PC-3 (cell line): ENCODE measurements around the gene KRTAP4-16. TPM values are rescaled to one million over a fixed set of nuclear protein-coding genes. Genes with fewer than 3 reads are reported as not detected.

ENCODE experiments used
- ATAC-seq: fragments of 200-7000 bp; cut with Tn5 transposase; 2 replicates; pipeline ENCODE4 v1.9.1; 2020; ENCODE audit warnings: mild to moderate bottlenecking, moderate library complexity
- BruUV-seq: library from RNA; stranded (reverse); fragments of 400-500 nt; replicated peaks from 2 replicates; lab custom pipeline; 2021; lab: Mats Ljungman, UMichigan
- CTCF ChIA-PET: fragments of 300-600 bp; sonication (Branson Sonifier 250); formaldehyde crosslinking; loops from one replicate; lab custom pipeline; 2022; ENCODE audit warnings: antibody characterized with exemption; lab: Charles Lee
- POLR2A ChIA-PET: fragments of 300-600 bp; sonication (Branson Sonifier 250); formaldehyde crosslinking; loops from one replicate; lab custom pipeline; 2022; ENCODE audit warnings: antibody characterized with exemption; ENCODE audit not compliant: unreplicated experiment; lab: Charles Lee
- DNase-seq: peaks from one replicate; pipeline ENCODE4 v3.0.0-alpha.2; 2015
- H2AFZ ChIP-seq: fragments of 300-600 bp; sonication (generic); 2 replicates; pipeline ENCODE4 v1.6.0; 2016; ENCODE audit warnings: antibody characterized with exemption, low read length
- H3F3A ChIP-seq: fragments of 300-600 bp; sonication (generic); one replicate; pipeline ENCODE4 v1.6.0; 2017; ENCODE audit warnings: antibody characterized with exemption, low read length, control low read depth, mild to moderate bottlenecking; ENCODE audit not compliant: unreplicated experiment
- H3K27ac ChIP-seq: fragments of 300-600 bp; sonication (generic); 2 replicates; pipeline ENCODE4 v1.5.1; 2016; ENCODE audit warnings: mild to moderate bottlenecking, low read length
- H3K27me3 ChIP-seq: fragments of 300-600 bp; sonication (generic); 2 replicates; pipeline ENCODE4 v1.6.1; 2016; ENCODE audit warnings: low read length, mixed read lengths
- H3K36me3 ChIP-seq: fragments of 300-600 bp; sonication (generic); 2 replicates; pipeline ENCODE4 v1.6.1; 2016; ENCODE audit warnings: low read depth, mixed run types, low read length, mixed read lengths
- H3K4me1 ChIP-seq: fragments of 300-600 bp; sonication (generic); 2 replicates; pipeline ENCODE4 v1.5.1; 2016; ENCODE audit warnings: low read length; ENCODE audit not compliant: insufficient read depth
- H3K4me2 ChIP-seq: fragments of 300-600 bp; sonication (generic); 2 replicates; pipeline ENCODE4 v1.6.0; 2016; ENCODE audit warnings: low read length
- H3K4me3 ChIP-seq: fragments of 300-600 bp; sonication (generic); 2 replicates; pipeline ENCODE4 v1.5.1; 2016; ENCODE audit warnings: mild to moderate bottlenecking, low read length, mixed read lengths
- H3K79me2 ChIP-seq: fragments of 300-600 bp; sonication (generic); 2 replicates; pipeline ENCODE4 v1.6.1; 2017; ENCODE audit warnings: low read length, mixed read lengths
- H3K9ac ChIP-seq: fragments of 300-600 bp; sonication (generic); 2 replicates; pipeline ENCODE4 v1.6.0; 2016; ENCODE audit warnings: mild to moderate bottlenecking, low read length
- H3K9me2 ChIP-seq: fragments of 300-600 bp; sonication (generic); replicated peaks from 2 replicates; pipeline ENCODE4 v1.6.1; 2016; ENCODE audit warnings: mixed run types, low read length, mixed read lengths
- H3K9me3 ChIP-seq: fragments of 300-600 bp; sonication (generic); 2 replicates; pipeline ENCODE4 v1.6.1; 2016; ENCODE audit warnings: low read length, mixed read lengths
- H4K20me1 ChIP-seq: fragments of 300-600 bp; sonication (generic); 2 replicates; pipeline ENCODE4 v1.6.1; 2016; ENCODE audit warnings: low read length, mixed read lengths
- CTCF ChIP-seq: fragments of 300-600 bp; sonication (generic); conservative IDR thresholded peaks from 2 replicates; pipeline ENCODE4 v1.5.1; 2017; ENCODE audit warnings: antibody characterized with exemption, low read depth, mild to moderate bottlenecking, low read length
- EZH2 ChIP-seq: fragments of 300-600 bp; sonication (generic); IDR thresholded peaks from one replicate; pipeline ENCODE4 v1.6.1; 2017; ENCODE audit warnings: antibody characterized with exemption, mild to moderate bottlenecking, low read length; ENCODE audit not compliant: unreplicated experiment
- EZH2phosphoT487 ChIP-seq: fragments of 300-600 bp; sonication (generic); IDR thresholded peaks from 2 replicates; pipeline ENCODE4 v1.6.1; 2018; ENCODE audit warnings: mild to moderate bottlenecking, antibody characterized with exemption, low read length, borderline replicate concordance
- intact Hi-C: fragments of 100-400 bp; cut with micrococcal nuclease; formaldehyde crosslinking; loops from 2 replicates; pipeline ENCODE4 v1.9.0; 2023
- total RNA-seq: library from RNA; depleted of rRNA; stranded (reverse); fragments of >200 nt; gene quantifications from 2 replicates; pipeline ENCODE4 v1.2.3, GENCODE V29; 2014

The KRTAP4-16 gene
- total RNA-seq, 1 experiment from 2014 or later = not detected

- Histone ChIP-seq H3K36me3 (no peaks in the 10 kb centered on the region), H3K27ac (no peak overlapping the region), H3K9ac (no peak overlapping the region), H3K9me2 (no peaks in the 10 kb centered on the region), H3F3A (no peaks in the 10 kb centered on the region), H3K4me3 (no peak overlapping the region), H3K27me3 (no peaks in the 10 kb centered on the region), H3K9me3 (no peaks in the 10 kb centered on the region), H2AFZ (no peak overlapping the region), H3K4me2 (no peak overlapping the region), H3K79me2 (no peaks in the 10 kb centered on the region), H3K4me1 (peaks cover 7% of the 10 kb centered on the region), H4K20me1 (no peaks in the 10 kb centered on the region)
- no peak for ATAC-seq
- BruUV-seq = no TSS peak
- no peak for DNase-seq
- CTCF ChIA-PET = no interaction called here
- TF ChIP-seq EZH2phosphoT487 (no peak), CTCF (no peak), EZH2 (no peak)
- intact Hi-C loops = no loop called here
- POLR2A ChIA-PET = no interaction called here
Observed at GRCh38 chr17:41071606-41072360, 30.2 kb downstream of the KRTAP4-16 start.

- POLR2A ChIA-PET = no interaction called here
- Histone ChIP-seq H4K20me1 (no peaks in the 10 kb centered on the region), H3K79me2 (no peaks in the 10 kb centered on the region), H3K9me3 (no peaks in the 10 kb centered on the region), H3K36me3 (no peaks in the 10 kb centered on the region), H3K4me2 (no peak overlapping the region), H3K4me3 (no peak overlapping the region), H3K4me1 (peaks cover 30% of the 10 kb centered on the region), H3K9ac (no peak overlapping the region), H3K9me2 (no peaks in the 10 kb centered on the region), H3K27ac (no peak overlapping the region), H3K27me3 (no peaks in the 10 kb centered on the region), H3F3A (no peaks in the 10 kb centered on the region), H2AFZ (no peak overlapping the region)
- BruUV-seq = no TSS peak
- no peak for ATAC-seq
- no peak for TF ChIP-seq EZH2
- TF ChIP-seq CTCF = no peak
- no peak for TF ChIP-seq EZH2phosphoT487
- intact Hi-C loops = loop anchor here (10.0 kb wide), 2 partner anchors 64 to 146 kb away; partner anchors contain the start of gene KRTAP3-1
- no peak for DNase-seq
- CTCF ChIA-PET = no interaction called here
Observed at GRCh38 chr17:41069031-41069430, 33.0 kb downstream of the KRTAP4-16 start.

GRCh38 chr17:41067281-41067680, 34.7 kb downstream of the KRTAP4-16 start:
- H3K9ac ChIP-seq = no peak overlapping the region
- H3K27me3 ChIP-seq = no peaks in the 10 kb centered on the region
- H3K36me3 ChIP-seq = no peaks in the 10 kb centered on the region
- intact Hi-C loops = loop anchor here (10.0 kb wide), 2 partner anchors 62 to 148 kb away; partner anchors contain the start of gene KRTAP3-1
- no peak overlapping the region for H2AFZ ChIP-seq
- no peaks in the 10 kb centered on the region for H3K9me2 ChIP-seq
- ChIA-PET POLR2A (no interaction called here), CTCF (no interaction called here)
- no peaks in the 10 kb centered on the region for H3K9me3 ChIP-seq
- no peaks in the 10 kb centered on the region for H3F3A ChIP-seq
- no peak for ATAC-seq
- BruUV-seq = no TSS peak
- no peak for TF ChIP-seq EZH2
- no peak for TF ChIP-seq EZH2phosphoT487
- TF ChIP-seq CTCF = no peak
- no peak for DNase-seq
- H3K27ac ChIP-seq = no peak overlapping the region
- no peak overlapping the region for H3K4me3 ChIP-seq
- no peak overlapping the region for H3K4me2 ChIP-seq
- no peaks in the 10 kb centered on the region for H4K20me1 ChIP-seq
- no peaks in the 10 kb centered on the region for H3K79me2 ChIP-seq
- peaks cover 48% of the 10 kb centered on the region for H3K4me1 ChIP-seq
